Esophagus mucosa (tissue), 1 donor: ENCODE measurements around the gene ABHD8. TPM values are rescaled to one million over a fixed set of nuclear protein-coding genes. Genes with fewer than 3 reads are reported as not detected.

Experiments used
- total RNA-seq: library from RNA; stranded (reverse); gene quantifications from one replicate; pipeline ENCODE4 v1.2.4, GENCODE V29; 2023
- donor health status: DM: yes; HTN: yes; CAD: no.

Gene ABHD8
- total RNA-seq, 1 donor from 2014 or later: 2.2 TPM

Other genes with a start within 250 kb of the ABHD8 start
- 6.1 TPM for gene HAUS8, start 228.0 kb downstream of the ABHD8 start, total RNA-seq
- gene MYO9B, start 227.6 kb downstream of the ABHD8 start, total RNA-seq: 27.4 TPM
- 21.7 TPM for gene USE1, start 88.1 kb downstream of the ABHD8 start, total RNA-seq
- 13.3 TPM for gene OCEL1, start 77.2 kb downstream of the ABHD8 start, total RNA-seq
- 53.8 TPM for gene NR2F6, start 57.5 kb downstream of the ABHD8 start, total RNA-seq
- 0.64 TPM for gene USHBP1, start 38.7 kb downstream of the ABHD8 start, total RNA-seq
- gene BABAM1, start 36.0 kb downstream of the ABHD8 start, total RNA-seq: 55.8 TPM
- 0.04 TPM for gene ANKLE1, start 21.5 kb downstream of the ABHD8 start, total RNA-seq
- gene MRPL34, start 2.4 kb upstream of the ABHD8 start, total RNA-seq: 42.6 TPM
- gene DDA1, start 6.1 kb upstream of the ABHD8 start, total RNA-seq: 21.5 TPM
- gene ANO8, start 31.4 kb upstream of the ABHD8 start, total RNA-seq: 9.9 TPM
- 11.7 TPM for gene GTPBP3, start 34.1 kb upstream of the ABHD8 start, total RNA-seq
- 22.6 TPM for gene PLVAP, start 73.9 kb upstream of the ABHD8 start, total RNA-seq
- gene CCDC194, start 90.8 kb upstream of the ABHD8 start, total RNA-seq: not detected
- gene BST2, start 102.2 kb upstream of the ABHD8 start, total RNA-seq: 2.8 TPM
- gene MVB12A, start 116.6 kb upstream of the ABHD8 start, total RNA-seq: 49.9 TPM
- gene TMEM221, start 145.2 kb upstream of the ABHD8 start, total RNA-seq: not detected
- gene NXNL1, start 157.5 kb upstream of the ABHD8 start, total RNA-seq: not detected
- 4.1 TPM for gene SLC27A1, start 167.1 kb upstream of the ABHD8 start, total RNA-seq
- gene PGLS, start 208.2 kb upstream of the ABHD8 start, total RNA-seq: 104 TPM